ENCODE measurements around the gene LMBR1. TPM values are rescaled to one million over a fixed set of nuclear protein-coding genes. Genes with fewer than 3 reads are reported as not detected.

LMBR1 gene
- total RNA-seq, 1 donor from 2014 or later, result 49.7 TPM

- Mint-ChIP-seq H3K27me3 (ENCODE audit: low read depth, unreplicated experiment) (no peaks in the 10 kb centered on the region), H3K9me3 (ENCODE audit: unreplicated experiment) (peaks cover 7% of the 10 kb centered on the region), H3K4me1 (ENCODE audit: low read depth, unreplicated experiment) (peaks cover 3% of the 10 kb centered on the region), H3K36me3 (ENCODE audit: low read depth, unreplicated experiment) (no peaks in the 10 kb centered on the region), H3K4me3 (ENCODE audit: unreplicated experiment) (no peak overlapping the region), H3K27ac (ENCODE audit: unreplicated experiment) (no peak overlapping the region)
- no peak overlapping the region for H3K4me2 ChIP-seq (ENCODE audit: low read length)
- no peak for TF ChIP-seq EZH2 (IDR thresholded peaks at IDR 0.05; ENCODE audit: insufficient read depth, low read length)
- TF ChIP-seq, protein P1, sequence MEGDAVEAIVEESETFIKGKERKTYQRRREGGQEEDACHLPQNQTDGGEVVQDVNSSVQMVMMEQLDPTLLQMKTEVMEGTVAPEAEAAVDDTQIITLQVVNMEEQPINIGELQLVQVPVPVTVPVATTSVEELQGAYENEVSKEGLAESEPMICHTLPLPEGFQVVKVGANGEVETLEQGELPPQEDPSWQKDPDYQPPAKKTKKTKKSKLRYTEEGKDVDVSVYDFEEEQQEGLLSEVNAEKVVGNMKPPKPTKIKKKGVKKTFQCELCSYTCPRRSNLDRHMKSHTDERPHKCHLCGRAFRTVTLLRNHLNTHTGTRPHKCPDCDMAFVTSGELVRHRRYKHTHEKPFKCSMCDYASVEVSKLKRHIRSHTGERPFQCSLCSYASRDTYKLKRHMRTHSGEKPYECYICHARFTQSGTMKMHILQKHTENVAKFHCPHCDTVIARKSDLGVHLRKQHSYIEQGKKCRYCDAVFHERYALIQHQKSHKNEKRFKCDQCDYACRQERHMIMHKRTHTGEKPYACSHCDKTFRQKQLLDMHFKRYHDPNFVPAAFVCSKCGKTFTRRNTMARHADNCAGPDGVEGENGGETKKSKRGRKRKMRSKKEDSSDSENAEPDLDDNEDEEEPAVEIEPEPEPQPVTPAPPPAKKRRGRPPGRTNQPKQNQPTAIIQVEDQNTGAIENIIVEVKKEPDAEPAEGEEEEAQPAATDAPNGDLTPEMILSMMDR (IDR thresholded peaks at IDR 0.05; ENCODE audit: insufficient read depth, low read depth, low read length), result no peak
- no peak overlapping the region for H2AFZ ChIP-seq (ENCODE audit: low read depth, low read length)
- no peak overlapping the region for H3K27ac ChIP-seq (ENCODE audit: low read depth, low read length)
- FAIRE-seq (no peak), DNase-seq (ENCODE audit: low read depth) (no peak)
- H3K27me3 ChIP-seq (ENCODE audit: insufficient read depth, low read length), result no peaks in the 10 kb centered on the region
- H3K36me3 ChIP-seq (ENCODE audit: insufficient read depth, low read length), result no peaks in the 10 kb centered on the region
- H3K4me3 ChIP-seq (ENCODE audit: insufficient read depth, low read depth, low read length), result no peak overlapping the region
- no peaks in the 10 kb centered on the region for H4K20me1 ChIP-seq (ENCODE audit: insufficient read depth, low read length)
- H3K79me2 ChIP-seq (ENCODE audit: insufficient read depth, low read length), result peaks cover 17% of the 10 kb centered on the region
- H3K9ac ChIP-seq (ENCODE audit: low read length), result no peak overlapping the region
- H3K4me1 ChIP-seq (ENCODE audit: insufficient read depth, low read length), result peaks cover 3% of the 10 kb centered on the region
- no peaks in the 10 kb centered on the region for H3K9me3 ChIP-seq (ENCODE audit: insufficient read depth, low read depth, low read length)
Observed at GRCh38 chr7:156635529-156636385, 257.2 kb downstream of the LMBR1 start.

GRCh38 chr7:156634117-156634516, 258.9 kb downstream of the LMBR1 start:
- H3K9me3 Mint-ChIP-seq (ENCODE audit: unreplicated experiment), result peaks cover 9% of the 10 kb centered on the region
- H3K36me3 Mint-ChIP-seq (ENCODE audit: low read depth, unreplicated experiment), result peaks cover under 1% of the 10 kb centered on the region
- H3K4me2 ChIP-seq (ENCODE audit: low read length), result no peak overlapping the region
- H3K4me3 Mint-ChIP-seq (ENCODE audit: unreplicated experiment), result no peak overlapping the region
- H2AFZ ChIP-seq (ENCODE audit: low read depth, low read length), result no peak overlapping the region
- no peaks in the 10 kb centered on the region for H3K4me1 Mint-ChIP-seq (ENCODE audit: low read depth, unreplicated experiment)
- no peaks in the 10 kb centered on the region for H3K4me1 ChIP-seq (ENCODE audit: insufficient read depth, low read length)
- H3K4me3 ChIP-seq (ENCODE audit: insufficient read depth, low read depth, low read length), result no peak overlapping the region
- TF ChIP-seq, protein P1 (IDR thresholded peaks at IDR 0.05; ENCODE audit: insufficient read depth, low read depth, low read length), result no peak
- TF ChIP-seq EZH2 (IDR thresholded peaks at IDR 0.05; ENCODE audit: insufficient read depth, low read length), result no peak
- FAIRE-seq (no peak), DNase-seq (ENCODE audit: low read depth) (no peak)
- no peaks in the 10 kb centered on the region for H4K20me1 ChIP-seq (ENCODE audit: insufficient read depth, low read length)
- peaks cover 5% of the 10 kb centered on the region for H3K9me3 ChIP-seq (ENCODE audit: insufficient read depth, low read depth, low read length)
- H3K27me3 Mint-ChIP-seq (ENCODE audit: low read depth, unreplicated experiment), result no peaks in the 10 kb centered on the region
- no peak overlapping the region for H3K27ac Mint-ChIP-seq (ENCODE audit: unreplicated experiment)
- H3K36me3 ChIP-seq (ENCODE audit: insufficient read depth, low read length), result no peaks in the 10 kb centered on the region
- H3K9ac ChIP-seq (ENCODE audit: low read length), result no peak overlapping the region
- H3K79me2 ChIP-seq (ENCODE audit: insufficient read depth, low read length), result peaks cover 8% of the 10 kb centered on the region
- no peak overlapping the region for H3K27ac ChIP-seq (ENCODE audit: low read depth, low read length)
- H3K27me3 ChIP-seq (ENCODE audit: insufficient read depth, low read length), result no peaks in the 10 kb centered on the region

DNA sequence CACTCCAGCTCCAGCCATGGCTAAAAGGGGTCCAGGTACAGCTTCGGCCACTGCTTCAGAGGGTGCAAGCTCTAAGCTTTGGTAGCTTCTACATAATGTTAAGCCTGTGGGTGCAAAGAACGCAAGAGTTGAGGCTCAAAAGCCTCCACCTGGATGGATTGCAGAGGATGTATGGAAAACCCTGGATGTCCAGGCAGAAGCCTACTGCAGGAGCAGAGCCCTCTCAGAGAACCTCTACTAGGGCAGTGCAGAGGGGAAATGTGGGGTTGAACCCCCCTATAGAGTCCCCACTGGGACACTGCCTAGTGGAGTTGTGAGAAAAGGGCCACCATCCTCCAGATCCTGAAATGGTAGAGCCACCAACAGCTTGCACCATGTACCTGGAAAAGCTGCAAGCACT, 263.1 kb downstream of the LMBR1 start:
- no peaks in the 10 kb centered on the region for H3K4me1 Mint-ChIP-seq (ENCODE audit: low read depth, unreplicated experiment)
- H3K9me3 Mint-ChIP-seq (ENCODE audit: unreplicated experiment), result peaks cover 17% of the 10 kb centered on the region
- Histone ChIP-seq H3K9me3 (ENCODE audit: insufficient read depth, low read depth, low read length) (peaks cover 10% of the 10 kb centered on the region), H3K79me2 (ENCODE audit: insufficient read depth, low read length) (no peaks in the 10 kb centered on the region), H3K27ac (ENCODE audit: low read depth, low read length) (no peak overlapping the region), H3K9ac (ENCODE audit: low read length) (no peak overlapping the region), H3K36me3 (ENCODE audit: insufficient read depth, low read length) (no peaks in the 10 kb centered on the region), H3K4me1 (ENCODE audit: insufficient read depth, low read length) (no peaks in the 10 kb centered on the region), H3K4me3 (ENCODE audit: insufficient read depth, low read depth, low read length) (no peak overlapping the region), H2AFZ (ENCODE audit: low read depth, low read length) (no peak overlapping the region), H3K4me2 (ENCODE audit: low read length) (no peak overlapping the region), H4K20me1 (ENCODE audit: insufficient read depth, low read length) (no peaks in the 10 kb centered on the region), H3K27me3 (ENCODE audit: insufficient read depth, low read length) (no peaks in the 10 kb centered on the region)
- peaks cover 6% of the 10 kb centered on the region for H3K36me3 Mint-ChIP-seq (ENCODE audit: low read depth, unreplicated experiment)
- H3K27me3 Mint-ChIP-seq (ENCODE audit: low read depth, unreplicated experiment), result no peaks in the 10 kb centered on the region
- no peak for TF ChIP-seq EZH2 (IDR thresholded peaks at IDR 0.05; ENCODE audit: insufficient read depth, low read length)
- TF ChIP-seq, protein P1 (IDR thresholded peaks at IDR 0.05; ENCODE audit: insufficient read depth, low read depth, low read length), result no peak
- H3K27ac Mint-ChIP-seq (ENCODE audit: unreplicated experiment), result no peak overlapping the region
- FAIRE-seq (no peak), DNase-seq (ENCODE audit: low read depth) (no peak)
- H3K4me3 Mint-ChIP-seq (ENCODE audit: unreplicated experiment), result no peak overlapping the region

Data from astrocyte (in vitro differentiated cells and primary cell).